22Rv1 (cell line): ENCODE measurements around the gene TPCN2.

ENCODE experiments used
- H3K27ac ChIP-seq: fragments of 450-650 bp; 2 replicates; pipeline ENCODE4 v1.5.1; 2017
- ZFX ChIP-seq: fragments of 450-650 bp; IDR thresholded peaks from 2 replicates; pipeline ENCODE4 v1.6.1; 2017; ENCODE audit warnings: antibody characterized with exemption, borderline replicate concordance
- TF ChIP-seq, protein P1 (sequence below): fragments of 450-650 bp; IDR thresholded peaks from 2 replicates; pipeline ENCODE4 v1.5.1; 2017; ENCODE audit warnings: mild to moderate bottlenecking

TPCN2 gene

DNA sequence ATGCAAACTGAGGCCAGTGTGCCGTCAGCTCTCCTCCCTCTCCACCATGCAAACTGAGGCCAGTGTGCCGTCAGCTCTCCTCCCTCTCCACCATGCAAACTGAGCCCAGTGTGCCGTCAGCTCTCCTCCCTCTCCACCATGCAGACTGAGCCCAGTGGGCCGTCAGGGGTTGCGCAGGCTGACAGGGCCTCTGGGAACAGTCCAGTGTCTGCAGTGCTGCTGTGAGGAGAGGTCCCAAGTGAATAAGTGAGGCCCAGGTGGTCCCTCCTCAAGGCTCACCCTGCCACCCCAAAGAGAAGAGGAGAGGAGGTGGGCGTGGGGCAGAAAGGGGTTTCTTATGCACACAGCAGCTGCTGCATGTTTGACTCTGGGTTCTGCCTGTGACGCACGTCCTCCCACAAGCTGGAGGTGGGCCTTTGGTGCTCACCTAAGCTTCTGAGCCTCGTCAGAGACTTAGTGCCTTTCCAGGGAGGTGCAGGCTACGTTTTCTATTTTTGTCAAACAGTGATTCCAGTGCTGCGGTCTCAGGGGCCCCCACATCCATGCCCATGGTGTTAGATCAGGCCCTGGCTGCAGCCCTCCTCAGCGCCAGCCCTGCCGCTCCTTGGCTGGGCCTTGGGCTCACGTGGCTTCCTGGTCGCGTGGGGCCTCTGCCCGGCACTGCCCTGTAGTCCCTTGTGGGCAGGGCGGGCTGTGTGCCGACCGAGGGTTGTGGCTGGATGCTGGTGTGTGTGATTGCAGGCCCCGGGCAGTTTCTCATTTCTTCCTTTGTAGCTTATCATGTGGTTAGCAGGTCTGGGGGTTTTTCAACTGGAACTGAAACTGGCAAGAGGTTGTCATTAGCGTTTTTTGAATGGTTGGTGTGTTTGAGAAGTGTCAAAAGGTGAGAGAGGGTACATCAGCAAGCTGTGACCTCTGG, 7.1 kb downstream of the TPCN2 start:
- TF ChIP-seq, protein P1, sequence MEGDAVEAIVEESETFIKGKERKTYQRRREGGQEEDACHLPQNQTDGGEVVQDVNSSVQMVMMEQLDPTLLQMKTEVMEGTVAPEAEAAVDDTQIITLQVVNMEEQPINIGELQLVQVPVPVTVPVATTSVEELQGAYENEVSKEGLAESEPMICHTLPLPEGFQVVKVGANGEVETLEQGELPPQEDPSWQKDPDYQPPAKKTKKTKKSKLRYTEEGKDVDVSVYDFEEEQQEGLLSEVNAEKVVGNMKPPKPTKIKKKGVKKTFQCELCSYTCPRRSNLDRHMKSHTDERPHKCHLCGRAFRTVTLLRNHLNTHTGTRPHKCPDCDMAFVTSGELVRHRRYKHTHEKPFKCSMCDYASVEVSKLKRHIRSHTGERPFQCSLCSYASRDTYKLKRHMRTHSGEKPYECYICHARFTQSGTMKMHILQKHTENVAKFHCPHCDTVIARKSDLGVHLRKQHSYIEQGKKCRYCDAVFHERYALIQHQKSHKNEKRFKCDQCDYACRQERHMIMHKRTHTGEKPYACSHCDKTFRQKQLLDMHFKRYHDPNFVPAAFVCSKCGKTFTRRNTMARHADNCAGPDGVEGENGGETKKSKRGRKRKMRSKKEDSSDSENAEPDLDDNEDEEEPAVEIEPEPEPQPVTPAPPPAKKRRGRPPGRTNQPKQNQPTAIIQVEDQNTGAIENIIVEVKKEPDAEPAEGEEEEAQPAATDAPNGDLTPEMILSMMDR = no peak
- TF ChIP-seq ZFX = no peak
- peak overlapping the region; percentile 91 for H3K27ac ChIP-seq

DNA sequence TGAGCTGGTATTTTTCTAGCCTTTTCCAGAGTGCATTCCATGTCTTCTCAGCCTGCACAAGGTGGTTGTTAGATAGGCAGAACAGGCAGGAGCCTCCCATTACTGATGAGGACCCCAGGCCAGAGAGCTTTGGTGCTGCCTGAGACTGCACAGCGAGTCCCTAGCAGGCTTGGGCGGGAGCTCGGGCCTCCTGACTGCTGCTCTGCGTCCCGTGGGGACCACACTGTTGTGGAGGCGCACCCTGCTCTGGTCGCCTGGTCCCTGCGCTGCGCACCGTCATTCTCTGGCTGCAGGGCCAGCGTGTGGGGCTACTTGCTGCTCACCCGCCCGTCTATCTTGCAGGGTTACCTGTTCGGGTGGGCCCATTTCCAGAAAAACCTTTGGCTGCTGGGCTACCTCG, 8.5 kb downstream of the TPCN2 start:
- no peak overlapping the region for H3K27ac ChIP-seq
- no peak for TF ChIP-seq ZFX
- TF ChIP-seq, protein P1 = no peak

DNA sequence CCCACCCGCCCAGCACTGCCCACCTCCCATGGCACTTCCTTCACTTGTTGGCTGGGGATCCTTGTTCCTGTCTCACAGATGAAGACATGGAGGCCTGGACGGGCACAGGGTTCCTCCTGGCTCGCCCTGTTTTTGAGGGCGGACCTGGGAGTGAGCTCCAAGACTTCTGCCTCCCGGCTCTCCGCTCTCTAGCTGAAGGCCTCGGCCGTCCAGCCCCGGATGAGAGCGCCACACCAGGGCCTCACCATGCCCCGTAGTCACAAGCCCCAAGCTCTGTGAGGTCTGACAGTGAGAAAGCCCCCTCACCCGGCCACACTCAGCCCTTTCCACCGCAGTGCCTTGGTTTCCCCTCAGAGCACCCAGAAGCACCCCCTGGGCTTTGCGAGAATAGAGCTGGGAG, 9.1 kb downstream of the TPCN2 start:
- no peak overlapping the region for H3K27ac ChIP-seq
- TF ChIP-seq ZFX = no peak
- TF ChIP-seq, protein P1 = no peak

DNA sequence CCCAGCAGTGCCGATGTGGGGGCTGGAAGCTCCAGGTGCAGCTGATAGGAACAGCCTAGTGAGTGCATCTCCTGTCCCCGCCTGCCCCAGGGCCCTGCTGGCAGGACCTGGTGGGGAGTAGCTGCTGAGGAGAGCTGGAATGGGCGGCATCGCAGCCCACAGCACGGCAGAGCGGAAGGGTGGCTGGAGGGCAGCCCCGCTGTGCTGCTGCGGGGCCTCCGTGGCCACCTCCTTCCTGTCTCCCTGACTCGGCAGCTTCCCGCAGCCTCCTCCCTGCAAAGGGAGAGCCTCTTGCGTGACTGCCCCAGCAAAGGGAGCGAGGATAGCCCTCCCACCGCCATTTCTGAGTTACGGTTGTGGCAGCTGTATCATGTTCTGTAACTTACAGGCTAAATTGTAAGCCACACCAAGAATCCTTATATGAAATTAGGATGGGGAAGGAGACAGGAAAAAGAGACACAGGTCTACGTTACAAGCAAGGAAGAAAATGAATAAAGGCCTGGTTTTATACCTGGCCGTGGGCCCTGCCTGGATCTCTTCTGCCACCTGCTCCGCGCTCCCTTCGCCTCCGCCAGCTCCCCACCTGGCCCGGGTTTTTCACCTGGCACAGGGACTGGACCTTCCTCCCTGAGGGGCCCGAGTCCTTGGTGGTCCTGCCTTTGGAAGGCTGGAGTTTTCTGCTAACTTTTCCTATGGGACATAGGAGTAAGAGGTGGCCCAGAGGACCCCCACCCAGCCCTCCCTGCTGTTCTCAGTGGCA, 10.0 kb downstream of the TPCN2 start:
- H3K27ac ChIP-seq = no peak overlapping the region
- TF ChIP-seq, protein P1 = no peak
- TF ChIP-seq ZFX = no peak

DNA sequence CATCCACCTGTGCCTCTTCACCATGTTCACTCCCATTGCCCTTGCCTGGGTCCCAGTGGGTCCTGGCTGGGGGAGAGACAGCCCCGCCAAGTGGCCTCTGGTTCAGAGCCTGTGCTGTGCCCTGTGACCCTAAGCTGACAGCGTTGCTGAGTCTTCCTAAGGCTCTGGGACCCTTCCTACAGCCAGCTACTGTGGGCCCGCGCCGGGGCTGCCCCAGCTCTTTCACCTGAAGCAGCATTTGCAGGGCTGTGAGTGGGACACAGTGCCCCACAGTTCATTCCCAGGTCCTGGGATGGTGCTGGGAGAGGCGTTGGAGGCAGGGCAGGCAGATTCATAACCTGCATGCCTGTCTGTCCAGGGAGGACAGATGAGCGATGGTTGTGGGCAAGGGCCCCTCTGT, 10.7 kb downstream of the TPCN2 start:
- TF ChIP-seq, protein P1 = no peak
- TF ChIP-seq ZFX = no peak
- no peak overlapping the region for H3K27ac ChIP-seq

DNA sequence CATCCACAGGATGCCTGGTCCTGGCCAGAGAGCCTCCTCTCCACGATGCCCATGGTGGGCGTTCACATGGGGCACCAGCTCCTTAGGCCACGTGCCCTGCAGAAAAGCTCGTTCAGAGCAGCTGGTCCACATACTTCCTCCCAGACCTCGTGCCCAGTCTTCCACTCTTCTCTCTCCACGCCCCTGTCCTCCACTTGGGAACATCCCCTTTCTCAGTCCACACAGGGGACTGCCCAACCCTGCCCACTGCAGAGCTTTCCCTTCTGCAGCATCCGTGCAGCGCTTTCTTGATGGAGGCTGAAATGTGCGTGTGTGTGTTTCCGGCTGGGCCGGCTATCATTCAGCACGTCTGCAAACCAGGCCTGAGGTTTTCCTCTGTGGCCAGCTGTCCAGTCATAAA, 11.3 kb downstream of the TPCN2 start:
- H3K27ac ChIP-seq = no peak overlapping the region
- TF ChIP-seq, protein P1 = no peak
- TF ChIP-seq ZFX = no peak
